GM12874 (cell line): Measurements from ENCODE around the gene COL5A1.

Experiments used
- CTCF ChIP-seq: IDR thresholded peaks from 2 replicates; pipeline ENCODE4 v1.5.1; 2011; ENCODE audit warnings: low read depth, mild to moderate bottlenecking, control low read depth, low read length, moderate library complexity; ENCODE audit not compliant: insufficient read depth

COL5A1 gene

DNA sequence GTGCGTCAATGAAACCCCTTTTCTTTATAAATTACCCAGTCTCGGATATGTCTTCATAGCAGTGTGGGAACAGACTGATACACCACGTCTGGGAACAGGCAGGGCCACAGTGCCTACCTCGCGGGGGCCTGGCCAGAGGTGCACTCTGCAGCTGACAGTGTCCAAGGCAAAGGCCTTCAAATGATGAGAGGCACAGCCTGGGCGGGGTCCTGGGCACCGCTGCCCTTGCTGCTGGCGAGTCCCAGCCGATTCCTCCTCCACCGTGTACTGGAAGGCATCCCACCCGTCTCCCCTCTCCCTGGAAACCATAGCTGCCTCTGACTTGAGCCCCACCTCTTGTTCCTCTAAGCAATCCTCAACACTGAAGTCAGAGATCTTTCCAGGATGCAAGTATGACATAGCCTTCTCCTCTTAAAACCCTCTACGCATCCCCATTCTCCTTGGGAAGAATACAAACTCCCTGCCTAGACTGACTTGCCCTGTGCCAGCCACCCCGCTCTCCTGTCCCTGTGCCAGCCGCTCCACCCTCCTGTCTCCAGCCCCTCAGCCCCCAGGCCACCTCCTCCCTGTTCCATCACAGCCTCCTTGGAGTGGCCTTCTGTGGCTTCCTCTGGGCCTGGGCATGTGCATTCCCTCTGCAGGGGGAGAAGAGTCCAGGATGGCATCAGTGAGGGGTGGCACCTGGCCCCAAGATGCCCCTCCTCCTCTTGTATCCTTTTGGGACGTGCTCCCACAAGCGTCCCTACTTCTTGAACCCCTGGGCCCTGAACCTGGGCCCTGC lies 8.1 kb upstream of the COL5A1 start:
- TF ChIP-seq CTCF, result no peak

DNA sequence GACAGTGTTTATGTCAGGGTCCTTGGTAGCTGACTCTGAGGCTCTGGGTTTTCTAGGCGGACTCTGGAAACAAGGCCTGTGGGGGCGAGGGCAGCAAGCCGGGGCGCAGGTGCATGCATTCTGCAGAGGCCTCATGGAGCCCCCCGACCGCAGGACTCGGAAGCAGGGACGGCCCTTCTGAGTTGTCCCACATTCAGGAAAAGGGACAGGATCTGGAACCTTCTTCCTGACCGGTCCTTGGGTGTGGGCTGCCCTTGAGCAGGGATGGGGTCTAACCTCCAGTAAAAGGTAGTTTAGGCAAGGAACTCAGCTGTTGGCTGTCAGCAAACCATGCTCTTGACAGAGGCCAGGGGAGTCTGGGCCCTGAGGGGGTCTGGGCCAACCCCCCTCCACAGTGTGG lies 7.4 kb upstream of the COL5A1 start:
- TF ChIP-seq CTCF, result no peak

DNA sequence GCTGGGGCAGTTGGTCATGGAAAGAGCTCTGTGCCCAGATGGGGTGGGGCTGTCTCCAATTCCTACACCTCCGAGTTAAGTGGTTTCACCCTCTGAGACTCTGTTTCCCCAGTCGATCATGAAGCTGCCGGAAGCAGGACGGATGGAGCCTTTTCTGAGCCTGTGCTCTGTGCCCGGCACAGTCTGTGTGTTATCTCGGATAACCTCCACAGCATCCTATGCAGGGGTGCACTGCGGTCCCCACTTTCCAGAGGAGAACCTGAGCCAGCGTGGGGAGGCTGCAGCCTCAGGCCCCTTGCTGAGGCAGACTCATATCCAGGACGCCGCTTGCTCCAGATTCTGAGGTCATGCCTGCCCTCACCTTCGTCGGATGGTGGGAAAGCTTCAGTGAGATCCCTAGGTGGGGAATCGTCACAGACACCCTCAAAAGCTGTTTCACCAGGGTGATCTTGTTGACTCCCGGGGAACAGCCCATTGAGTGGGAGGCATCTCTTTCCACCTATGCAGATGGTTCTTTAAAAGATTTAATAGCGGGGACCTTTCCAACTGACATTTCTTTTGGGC lies 6.9 kb upstream of the COL5A1 start:
- no peak for TF ChIP-seq CTCF

- TF ChIP-seq CTCF, result no peak
Measured at GRCh38 chr9:134635351-134636148, 6.1 kb upstream of the COL5A1 start.

DNA sequence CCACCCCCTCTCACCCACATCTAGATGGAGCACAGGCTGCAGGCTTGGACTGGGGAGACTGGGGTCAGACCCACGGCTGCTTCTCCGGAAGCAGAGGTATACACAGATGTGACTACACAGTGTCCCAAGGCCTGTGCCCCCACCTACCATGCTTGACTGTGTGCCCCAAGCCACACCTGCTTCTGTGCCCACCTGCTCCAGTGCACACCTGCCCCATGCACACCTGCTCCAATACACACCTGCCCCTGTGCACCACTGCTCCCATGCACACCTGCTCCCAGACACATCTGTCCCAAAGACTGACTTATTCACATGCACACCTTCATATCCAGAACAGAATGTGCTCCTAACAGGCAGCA lies 5.5 kb upstream of the COL5A1 start:
- TF ChIP-seq CTCF, result no peak

GRCh38 chr9:134637241-134637640 lies 4.4 kb upstream of the COL5A1 start:
- no peak for TF ChIP-seq CTCF

- no peak for TF ChIP-seq CTCF
Measured at GRCh38 chr9:134637696-134638501, 3.7 kb upstream of the COL5A1 start.
